Brain microvascular endothelial cell (primary cell): ENCODE measurements around the gene CUX1.

Experiments used
- DNase-seq: peaks from one replicate; pipeline ENCODE4 v3.0.0-alpha.2; 2020
- H3K27ac ChIP-seq: fragments of 250-450 bp; sonication (Bioruptor Pico); 2 replicates; pipeline ENCODE4 v1.5.1; 2020; ENCODE audit warnings: mild to moderate bottlenecking, moderate library complexity
- H3K27me3 ChIP-seq: fragments of 250-450 bp; sonication (Bioruptor Pico); replicated peaks from 2 replicates; pipeline ENCODE4 v1.5.1; 2020; ENCODE audit warnings: mild to moderate bottlenecking
- H3K36me3 ChIP-seq: fragments of 250-450 bp; sonication (Bioruptor Pico); replicated peaks from 2 replicates; pipeline ENCODE4 v1.5.1; 2020; ENCODE audit warnings: mild to moderate bottlenecking
- H3K4me3 ChIP-seq: 2 replicates; pipeline ENCODE4 v1.5.1; 2011; ENCODE audit warnings: low read depth, mild to moderate bottlenecking, control low read depth, low read length, moderate library complexity
- CTCF ChIP-seq: IDR thresholded peaks from 2 replicates; pipeline ENCODE4 v1.5.1; 2011; ENCODE audit warnings: low read depth, mild to moderate bottlenecking, moderate library complexity, low read length, control low read depth, inconsistent platforms; ENCODE audit errors: missing control alignments
- in situ Hi-C: cut with HindIII; loops from 2 replicates; pipeline ENCODE4 v1.10.0; 2017; ENCODE audit warnings: low sequenced_read_pairs, low pct_ligation_motif_present

CUX1 gene

GRCh38 chr7:102254521-102254920, 437.1 kb downstream of the CUX1 start:
- Histone ChIP-seq H3K27me3 (no peaks in the 10 kb centered on the region), H3K4me3 (no peak overlapping the region), H3K36me3 (no peaks in the 10 kb centered on the region), H3K27ac (no peak overlapping the region)
- no peak for TF ChIP-seq CTCF
- in situ Hi-C loops = no loop called here
- DNase-seq = no peak

DNA sequence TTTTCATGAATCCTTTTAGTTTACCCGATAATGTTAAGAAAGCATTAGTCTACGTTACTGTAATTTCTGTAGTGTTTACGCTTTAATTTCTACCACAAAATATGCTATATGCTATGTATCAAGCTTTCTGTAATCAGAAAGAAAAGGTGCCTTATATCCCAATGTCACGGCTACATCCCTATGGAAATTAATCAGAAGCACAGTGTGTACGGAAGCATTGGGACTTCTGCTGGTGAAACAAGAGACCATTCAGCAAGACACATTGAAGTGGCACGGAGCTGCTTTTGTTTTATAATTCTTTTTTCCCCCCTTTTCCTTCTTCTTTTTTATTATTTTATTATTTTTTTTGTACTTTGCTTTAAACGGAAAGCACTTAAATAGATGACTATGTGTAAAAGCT, 438.1 kb downstream of the CUX1 start:
- H3K36me3 ChIP-seq = no peaks in the 10 kb centered on the region
- no peak overlapping the region for H3K4me3 ChIP-seq
- no peaks in the 10 kb centered on the region for H3K27me3 ChIP-seq
- DNase-seq = no peak
- in situ Hi-C loops = no loop called here
- no peak overlapping the region for H3K27ac ChIP-seq
- no peak for TF ChIP-seq CTCF

DNA sequence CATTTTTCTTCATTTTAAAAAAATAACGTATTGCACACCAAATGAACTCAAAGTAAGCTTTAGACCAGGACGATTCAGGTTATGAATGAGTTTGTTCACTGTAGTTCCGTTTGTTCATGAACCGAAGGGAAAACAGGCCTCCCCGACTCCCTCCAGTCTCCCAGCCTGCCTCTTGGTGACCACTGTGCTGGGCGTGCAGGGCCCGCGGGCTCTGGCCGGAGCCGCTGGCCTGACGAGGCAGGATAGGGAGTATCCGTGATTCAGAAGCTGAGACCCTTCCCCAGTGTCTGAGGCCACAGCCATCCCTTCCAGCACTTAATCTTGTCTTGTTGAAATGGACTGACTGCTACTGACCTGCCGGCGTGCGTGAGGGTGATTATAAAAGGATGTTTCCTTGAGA, 438.5 kb downstream of the CUX1 start:
- H3K27me3 ChIP-seq = no peaks in the 10 kb centered on the region
- DNase-seq = no peak
- TF ChIP-seq CTCF = no peak
- H3K36me3 ChIP-seq = no peaks in the 10 kb centered on the region
- in situ Hi-C loops = no loop called here
- no peak overlapping the region for H3K27ac ChIP-seq
- H3K4me3 ChIP-seq = no peak overlapping the region

- Histone ChIP-seq H3K27ac (no peak overlapping the region), H3K36me3 (no peaks in the 10 kb centered on the region), H3K4me3 (no peak overlapping the region), H3K27me3 (no peaks in the 10 kb centered on the region)
- DNase-seq = no peak
- in situ Hi-C loops = no loop called here
- TF ChIP-seq CTCF = no peak
These were observed 440.8 kb downstream of the CUX1 start for GRCh38 chr7:102258073-102258748.

DNA sequence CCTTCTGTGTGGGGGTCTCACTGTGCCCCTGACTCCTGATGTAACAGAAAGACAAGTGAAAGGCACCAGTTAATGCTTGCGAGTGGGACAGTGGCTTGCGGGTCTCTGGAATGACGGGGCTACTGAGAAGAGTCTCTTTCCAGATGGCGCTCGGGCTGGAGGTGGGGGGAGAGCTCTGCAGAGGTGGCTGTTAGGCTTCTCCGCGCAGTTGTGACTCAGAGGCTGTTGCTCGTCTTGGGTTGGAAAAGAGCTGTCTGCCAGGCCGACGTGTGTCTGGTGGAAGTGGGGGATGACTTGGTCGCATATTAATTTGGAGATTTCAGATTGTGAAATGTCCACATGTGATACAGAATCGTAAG, 441.3 kb downstream of the CUX1 start:
- no peak overlapping the region for H3K27ac ChIP-seq
- no peak for TF ChIP-seq CTCF
- H3K27me3 ChIP-seq = no peaks in the 10 kb centered on the region
- in situ Hi-C loops = no loop called here
- DNase-seq = no peak
- no peak overlapping the region for H3K4me3 ChIP-seq
- H3K36me3 ChIP-seq = no peaks in the 10 kb centered on the region

- in situ Hi-C loops = no loop called here
- no peak overlapping the region for H3K27ac ChIP-seq
- no peak for TF ChIP-seq CTCF
- H3K4me3 ChIP-seq = no peak overlapping the region
- DNase-seq = peak; percentile 40
- no peaks in the 10 kb centered on the region for H3K27me3 ChIP-seq
- no peaks in the 10 kb centered on the region for H3K36me3 ChIP-seq
These were observed 443.4 kb downstream of the CUX1 start for GRCh38 chr7:102260856-102261255.
